Keratinocyte (primary cell): ENCODE measurements around the gene IGF2BP2. TPM values are rescaled to one million over a fixed set of nuclear protein-coding genes. Genes with fewer than 3 reads are reported as not detected.

Experiments used
- DNase-seq: peaks from one replicate; pipeline ENCODE4 v3.0.0-alpha.2; 2011; ENCODE audit warnings: low read depth, missing footprints, low spot score
- FAIRE-seq: peaks from 2 replicates; lab custom pipeline; 2011; peaks lifted over from hg19 to GRCh38; lab: Jason Lieb, UNC
- H2AFZ ChIP-seq: 2 replicates; pipeline ENCODE4 v1.6.0; 2012; ENCODE audit warnings: low read length, control low read depth, inconsistent platforms; ENCODE audit not compliant: control insufficient read depth
- H3K27ac ChIP-seq: 2 replicates; pipeline ENCODE4 v1.5.1; 2011; ENCODE audit warnings: low read length; ENCODE audit not compliant: control insufficient read depth, insufficient read depth
- H3K27me3 ChIP-seq: 3 replicates; pipeline ENCODE4 v1.6.0; 2011; ENCODE audit warnings: low read length; ENCODE audit not compliant: control insufficient read depth, insufficient read depth; ENCODE audit errors: extremely low read depth
- H3K36me3 ChIP-seq, 2 experiments: 2 replicates in 1 of 2; 3 replicates in 1 of 2; pipeline ENCODE4 v1.5.1; 2011; ENCODE audit warnings: low read length in 2 of 2, mild to moderate bottlenecking in 1 of 2; ENCODE audit not compliant: control insufficient read depth in 2 of 2, insufficient read depth in 2 of 2; ENCODE audit errors: extremely low read depth in 1 of 2
- H3K4me1 ChIP-seq: 3 replicates; pipeline ENCODE4 v1.5.1; 2011; ENCODE audit warnings: low read length; ENCODE audit not compliant: control insufficient read depth, insufficient read depth; ENCODE audit errors: extremely low read depth
- H3K4me2 ChIP-seq: 3 replicates; pipeline ENCODE4 v1.6.0; 2011; ENCODE audit warnings: low read depth, low read length; ENCODE audit not compliant: control insufficient read depth, insufficient read depth; ENCODE audit errors: extremely low read depth
- H3K4me3 ChIP-seq, 3 experiments: fragments of 200-600 bp in 1 of 3; sonication (generic) in 1 of 3; 2 replicates in 2 of 3; 3 replicates in 1 of 3; pipeline ENCODE4 v1.5.1; 2011 to 2016; ENCODE audit warnings: low read length in 3 of 3, mild to moderate bottlenecking in 3 of 3, control low read depth in 2 of 3, inconsistent platforms in 1 of 3, low read depth in 1 of 3, mixed read lengths in 1 of 3, mixed run types in 1 of 3, moderate library complexity in 1 of 3; ENCODE audit not compliant: control insufficient read depth in 2 of 3, insufficient read depth in 2 of 3; ENCODE audit errors: extremely low read depth in 1 of 3
- H3K79me2 ChIP-seq: 2 replicates; pipeline ENCODE4 v1.6.0; 2012; ENCODE audit warnings: low read length; ENCODE audit not compliant: control insufficient read depth, insufficient read depth
- H3K9ac ChIP-seq: 3 replicates; pipeline ENCODE4 v1.6.0; 2011; ENCODE audit warnings: low read length; ENCODE audit not compliant: control insufficient read depth, insufficient read depth; ENCODE audit errors: extremely low read depth
- H3K9me1 ChIP-seq: 3 replicates; pipeline ENCODE4 v1.6.0; 2011; ENCODE audit warnings: low read length; ENCODE audit not compliant: control insufficient read depth, insufficient read depth; ENCODE audit errors: extremely low read depth
- H3K9me3 ChIP-seq: 2 replicates; pipeline ENCODE4 v1.5.1; 2012; ENCODE audit warnings: low read depth, low read length; ENCODE audit not compliant: control insufficient read depth
- H4K20me1 ChIP-seq: 3 replicates; pipeline ENCODE4 v1.6.0; 2011; ENCODE audit warnings: low read length; ENCODE audit not compliant: control insufficient read depth, insufficient read depth; ENCODE audit errors: extremely low read depth
- CTCF ChIP-seq, 3 experiments: IDR thresholded peaks in 1 of 3; conservative IDR thresholded peaks in 1 of 3; optimal IDR thresholded peaks in 1 of 3; 2 replicates in 2 of 3; 3 replicates in 1 of 3; pipeline versions ENCODE3 to v1.5.1; 2011; ENCODE audit warnings: low read length in 3 of 3, mild to moderate bottlenecking in 3 of 3, moderate library complexity in 2 of 3, control low read depth in 1 of 3, inconsistent platforms in 1 of 3; ENCODE audit not compliant: insufficient read depth in 2 of 3; ENCODE audit errors: extremely low read depth in 1 of 3
- EZH2 ChIP-seq: IDR thresholded peaks from one replicate; pipeline ENCODE4 v1.6.1; 2012; ENCODE audit warnings: inconsistent platforms, mild to moderate bottlenecking, low read length, moderate library complexity
- dilution Hi-C: fragments of 300-500 bp; cut with MboI; formaldehyde crosslinking; loops from one replicate; pipeline ENCODE4 v1.7.0; 2020; ENCODE audit warnings: low sequenced_read_pairs; ENCODE audit not compliant: extremely low pct_ligation_motif_present
- polyA plus RNA-seq, 5 experiments: library from polyadenylated mRNA; depleted of rRNA in 3 of 5; stranded (reverse) in 3 of 5; stranded (forward) in 1 of 5; unstranded in 1 of 5; fragments of >200 nt; gene quantifications; 1 replicate in 1 of 5; 2 replicates in 3 of 5; 3 replicates in 1 of 5; pipeline versions ENCODE4 v1.2.1 to v1.2.3, GENCODE V29; 2011 to 2012; ENCODE audit warnings: missing spikeins in 2 of 5, low read depth in 1 of 5, low replicate concordance in 1 of 5

The IGF2BP2 gene
- polyA plus RNA-seq, 1 donor (not counting 4 experiments of a cell fraction or from before 2014, with no cell fraction given), result 21.2 TPM

- FAIRE-seq, result no peak
- TF ChIP-seq CTCF (optimal IDR thresholded peaks at IDR 0.05 in 1 of 3, IDR thresholded peaks at IDR 0.05 in 1 of 3, conservative IDR thresholded peaks at IDR 0.05 in 1 of 3; ENCODE audit: extremely low read depth in 1 of 3, insufficient read depth in 2 of 3, low read length in 3 of 3), result no peak
- no peak for TF ChIP-seq EZH2
- dilution Hi-C loops, result no loop called here
Measured at GRCh38 chr3:185859294-185859972, 34.6 kb upstream of the IGF2BP2 start.

GRCh38 chr3:185858502-185859225 is 33.8 kb upstream of the IGF2BP2 start:
- dilution Hi-C loops, result no loop called here
- Histone ChIP-seq H3K27ac (no peak overlapping the region), H3K9me3 (no peaks in the 10 kb centered on the region), H3K36me3 (no peaks in the 10 kb centered on the region), H3K27me3 (no peaks in the 10 kb centered on the region), H4K20me1 (no peaks in the 10 kb centered on the region), H3K9me1 (no peaks in the 10 kb centered on the region), H3K4me1 (no peaks in the 10 kb centered on the region), H3K9ac (no peak overlapping the region), H3K4me3 (no peak overlapping the region), H3K79me2 (no peaks in the 10 kb centered on the region), H2AFZ (no peak overlapping the region), H3K4me2 (no peak overlapping the region)
- TF ChIP-seq EZH2 (no peak), CTCF (optimal IDR thresholded peaks at IDR 0.05 in 1 of 3, IDR thresholded peaks at IDR 0.05 in 1 of 3, conservative IDR thresholded peaks at IDR 0.05 in 1 of 3; ENCODE audit: extremely low read depth in 1 of 3, insufficient read depth in 2 of 3, low read length in 3 of 3) (no peak)
- FAIRE-seq, result no peak
- DNase-seq, result no peak

More at GRCh38 chr3:185859294-185859972, 34.6 kb upstream of the IGF2BP2 start:
- Histone ChIP-seq H3K9ac (no peak overlapping the region), H3K4me3 (no peak overlapping the region), H3K9me3 (no peaks in the 10 kb centered on the region), H3K27ac (no peak overlapping the region), H3K4me1 (no peaks in the 10 kb centered on the region), H3K36me3 (no peaks in the 10 kb centered on the region), H4K20me1 (no peaks in the 10 kb centered on the region), H3K9me1 (no peaks in the 10 kb centered on the region), H3K4me2 (no peak overlapping the region), H2AFZ (no peak overlapping the region), H3K79me2 (no peaks in the 10 kb centered on the region), H3K27me3 (no peaks in the 10 kb centered on the region)
- no peak for DNase-seq
